ENCODE results near the gene APBA1. TPM values are rescaled to one million over a fixed set of nuclear protein-coding genes. Genes with fewer than 3 reads are reported as not detected.

The APBA1 gene
- polyA plus RNA-seq, 1 donor (not counting 4 experiments of a cell fraction or from before 2014, with no cell fraction given) = 0.66 TPM

GRCh38 chr9:69513141-69513820 is 158.9 kb downstream of the APBA1 start:
- DNase-seq (ENCODE audit: low read depth, low spot score) = no peak
- Histone ChIP-seq H2AFZ (ENCODE audit: control insufficient read depth, low read length) (no peak overlapping the region), H3K9me1 (ENCODE audit: control insufficient read depth, extremely low read depth, insufficient read depth, low read length) (no peaks in the 10 kb centered on the region), H3K79me2 (ENCODE audit: control insufficient read depth, insufficient read depth, low read length) (no peaks in the 10 kb centered on the region), H3K4me1 (ENCODE audit: control insufficient read depth, extremely low read depth, insufficient read depth, low read length) (no peaks in the 10 kb centered on the region), H3K4me2 (ENCODE audit: control insufficient read depth, extremely low read depth, insufficient read depth, low read depth, low read length) (no peak overlapping the region), H3K36me3 (ENCODE audit: control insufficient read depth in 2 of 2, extremely low read depth in 1 of 2, insufficient read depth in 2 of 2, low read length in 2 of 2) (no peaks in the 10 kb centered on the region), H3K9me3 (ENCODE audit: control insufficient read depth, low read depth, low read length) (no peaks in the 10 kb centered on the region), H3K27ac (ENCODE audit: control insufficient read depth, insufficient read depth, low read length) (no peak overlapping the region), H4K20me1 (ENCODE audit: control insufficient read depth, extremely low read depth, insufficient read depth, low read length) (no peaks in the 10 kb centered on the region), H3K4me3 (ENCODE audit: control insufficient read depth in 2 of 3, extremely low read depth in 1 of 3, insufficient read depth in 2 of 3, low read depth in 1 of 3, low read length in 3 of 3) (no peak overlapping the region), H3K27me3 (ENCODE audit: control insufficient read depth, extremely low read depth, insufficient read depth, low read length) (no peaks in the 10 kb centered on the region), H3K9ac (ENCODE audit: control insufficient read depth, extremely low read depth, insufficient read depth, low read length) (no peak overlapping the region)
- FAIRE-seq = no peak
- no peak for TF ChIP-seq EZH2 (IDR thresholded peaks at IDR 0.05; ENCODE audit: low read length)
- TF ChIP-seq, protein P1, sequence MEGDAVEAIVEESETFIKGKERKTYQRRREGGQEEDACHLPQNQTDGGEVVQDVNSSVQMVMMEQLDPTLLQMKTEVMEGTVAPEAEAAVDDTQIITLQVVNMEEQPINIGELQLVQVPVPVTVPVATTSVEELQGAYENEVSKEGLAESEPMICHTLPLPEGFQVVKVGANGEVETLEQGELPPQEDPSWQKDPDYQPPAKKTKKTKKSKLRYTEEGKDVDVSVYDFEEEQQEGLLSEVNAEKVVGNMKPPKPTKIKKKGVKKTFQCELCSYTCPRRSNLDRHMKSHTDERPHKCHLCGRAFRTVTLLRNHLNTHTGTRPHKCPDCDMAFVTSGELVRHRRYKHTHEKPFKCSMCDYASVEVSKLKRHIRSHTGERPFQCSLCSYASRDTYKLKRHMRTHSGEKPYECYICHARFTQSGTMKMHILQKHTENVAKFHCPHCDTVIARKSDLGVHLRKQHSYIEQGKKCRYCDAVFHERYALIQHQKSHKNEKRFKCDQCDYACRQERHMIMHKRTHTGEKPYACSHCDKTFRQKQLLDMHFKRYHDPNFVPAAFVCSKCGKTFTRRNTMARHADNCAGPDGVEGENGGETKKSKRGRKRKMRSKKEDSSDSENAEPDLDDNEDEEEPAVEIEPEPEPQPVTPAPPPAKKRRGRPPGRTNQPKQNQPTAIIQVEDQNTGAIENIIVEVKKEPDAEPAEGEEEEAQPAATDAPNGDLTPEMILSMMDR (optimal IDR thresholded peaks at IDR 0.05 in 1 of 3, IDR thresholded peaks at IDR 0.05 in 1 of 3, conservative IDR thresholded peaks at IDR 0.05 in 1 of 3; ENCODE audit: extremely low read depth in 1 of 3, insufficient read depth in 2 of 3, low read length in 3 of 3) = no peak
- dilution Hi-C loops (cut with MboI; ENCODE audit: extremely low pct_ligation_motif_present, low sequenced_read_pairs) = no loop called here

GRCh38 chr9:69504058-69504457 is 168.1 kb downstream of the APBA1 start:
- H3K36me3 ChIP-seq (ENCODE audit: control insufficient read depth in 2 of 2, extremely low read depth in 1 of 2, insufficient read depth in 2 of 2, low read length in 2 of 2) = no peaks in the 10 kb centered on the region
- TF ChIP-seq, protein P1 (optimal IDR thresholded peaks at IDR 0.05 in 1 of 3, IDR thresholded peaks at IDR 0.05 in 1 of 3, conservative IDR thresholded peaks at IDR 0.05 in 1 of 3; ENCODE audit: extremely low read depth in 1 of 3, insufficient read depth in 2 of 3, low read length in 3 of 3) = no peak
- TF ChIP-seq EZH2 (IDR thresholded peaks at IDR 0.05; ENCODE audit: low read length) = no peak
- H3K4me1 ChIP-seq (ENCODE audit: control insufficient read depth, extremely low read depth, insufficient read depth, low read length) = peaks cover 7% of the 10 kb centered on the region
- H3K4me2 ChIP-seq (ENCODE audit: control insufficient read depth, extremely low read depth, insufficient read depth, low read depth, low read length) = no peak overlapping the region
- dilution Hi-C loops (cut with MboI; ENCODE audit: extremely low pct_ligation_motif_present, low sequenced_read_pairs) = no loop called here
- H3K27me3 ChIP-seq (ENCODE audit: control insufficient read depth, extremely low read depth, insufficient read depth, low read length) = no peaks in the 10 kb centered on the region
- H3K79me2 ChIP-seq (ENCODE audit: control insufficient read depth, insufficient read depth, low read length) = no peaks in the 10 kb centered on the region
- no peak overlapping the region for H3K27ac ChIP-seq (ENCODE audit: control insufficient read depth, insufficient read depth, low read length)
- H3K9me3 ChIP-seq (ENCODE audit: control insufficient read depth, low read depth, low read length) = no peaks in the 10 kb centered on the region
- H4K20me1 ChIP-seq (ENCODE audit: control insufficient read depth, extremely low read depth, insufficient read depth, low read length) = no peaks in the 10 kb centered on the region
- H3K4me3 ChIP-seq (ENCODE audit: control insufficient read depth in 2 of 3, extremely low read depth in 1 of 3, insufficient read depth in 2 of 3, low read depth in 1 of 3, low read length in 3 of 3) = no peak overlapping the region
- no peaks in the 10 kb centered on the region for H3K9me1 ChIP-seq (ENCODE audit: control insufficient read depth, extremely low read depth, insufficient read depth, low read length)
- FAIRE-seq (no peak), DNase-seq (ENCODE audit: low read depth, low spot score) (no peak)
- H2AFZ ChIP-seq (ENCODE audit: control insufficient read depth, low read length) = no peak overlapping the region
- H3K9ac ChIP-seq (ENCODE audit: control insufficient read depth, extremely low read depth, insufficient read depth, low read length) = no peak overlapping the region

All from keratinocyte (primary cell).